SK-N-SH (cell line): ENCODE data around the gene LEKR1. TPM values are rescaled to one million over a fixed set of nuclear protein-coding genes. Genes with fewer than 3 reads are reported as not detected.

Experiments used
- CTCF ChIA-PET: fragments of 300-600, 350-600 bp; formaldehyde crosslinking; extraction: SDS; loops from one replicate; lab custom pipeline; 2021; lab: Yijun Ruan, JAX
- POLR2A ChIA-PET: fragments of 350-600 bp; sonication (Branson Sonifier 250); formaldehyde crosslinking; extraction: SDS; loops from one replicate; lab custom pipeline; 2020; ENCODE audit warnings: antibody characterized with exemption, inconsistent platforms; lab: Yijun Ruan, JAX
- DNase-seq: peaks from one replicate; pipeline ENCODE4 v3.0.0; 2012
- H2AFZ ChIP-seq: fragments of 200-600 bp; sonication (generic); 2 replicates; pipeline ENCODE4 v1.8.1; 2016; ENCODE audit warnings: antibody characterized with exemption, mild to moderate bottlenecking, low read depth
- H3F3A ChIP-seq: fragments of 200-600 bp; sonication (generic); replicated peaks from 2 replicates; pipeline ENCODE3; 2016; ENCODE audit warnings: antibody characterized with exemption, mild to moderate bottlenecking; ENCODE audit not compliant: insufficient read depth
- H3K27ac ChIP-seq, 2 experiments: fragments of 200-500 bp in 1 of 2; fragments of 200-600 bp in 1 of 2; sonication (Bioruptor generic) in 1 of 2; sonication (generic), shearing (Covaris generic) in 1 of 2; 2 replicates each; pipeline versions ENCODE4 v1.5.1 to v1.6.1; 2014 to 2016; ENCODE audit warnings: low read depth in 2 of 2, inconsistent platforms in 1 of 2, low read length in 1 of 2, mild to moderate bottlenecking in 1 of 2, mixed read lengths in 1 of 2
- H3K27me3 ChIP-seq: fragments of 200-600 bp; sonication (generic), shearing (Covaris generic); 2 replicates; pipeline ENCODE4 v1.6.1; 2016; ENCODE audit warnings: mixed run types; ENCODE audit not compliant: insufficient read depth
- H3K36me3 ChIP-seq, 2 experiments: fragments of 200-500 bp in 1 of 2; fragments of 200-600 bp in 1 of 2; sonication (Bioruptor generic) in 1 of 2; sonication (generic) in 1 of 2; replicated peaks in 1 of 2; 2 replicates each; pipeline versions ENCODE3 to v1.5.1; 2014 to 2016; ENCODE audit warnings: low read length in 1 of 2, mild to moderate bottlenecking in 1 of 2; ENCODE audit not compliant: insufficient read depth in 2 of 2, control insufficient read depth in 1 of 2
- H3K4me1 ChIP-seq, 2 experiments: fragments of 200-500 bp in 1 of 2; fragments of 200-600 bp in 1 of 2; sonication (Bioruptor generic) in 1 of 2; sonication (generic), shearing (Covaris generic) in 1 of 2; 2 replicates each; pipeline versions ENCODE4 v1.5.1 to v1.6.1; 2014 to 2016; ENCODE audit warnings: low read depth in 1 of 2, low read length in 1 of 2, mixed run types in 1 of 2; ENCODE audit not compliant: insufficient read depth in 2 of 2, control insufficient read depth in 1 of 2
- H3K4me2 ChIP-seq: fragments of 200-600 bp; sonication (generic), shearing (Covaris generic); 2 replicates; pipeline ENCODE4 v1.6.1; 2017; ENCODE audit warnings: mixed run types
- H3K4me3 ChIP-seq, 2 experiments: fragments of 200-500 bp in 1 of 2; fragments of 200-600 bp in 1 of 2; sonication (Bioruptor generic) in 1 of 2; sonication (generic), shearing (Covaris generic) in 1 of 2; 2 replicates each; pipeline versions ENCODE4 v1.5.1 to v1.8.1; 2014 to 2016; ENCODE audit warnings: low read depth in 2 of 2, inconsistent platforms in 1 of 2, low read length in 1 of 2, mild to moderate bottlenecking in 1 of 2, mixed read lengths in 1 of 2, moderate library complexity in 1 of 2
- H3K79me2 ChIP-seq: fragments of 200-600 bp; sonication (generic); 2 replicates; pipeline ENCODE4 v1.8.1; 2017; ENCODE audit warnings: mild to moderate bottlenecking; ENCODE audit not compliant: insufficient read depth
- H3K9ac ChIP-seq: fragments of 200-600 bp; sonication (generic); 2 replicates; pipeline ENCODE4 v1.6.1; 2017; ENCODE audit warnings: mixed run types
- H3K9me2 ChIP-seq: fragments of 200-600 bp; sonication (generic); 2 replicates; pipeline ENCODE4 v1.6.1; 2017; ENCODE audit warnings: mixed run types
- H3K9me3 ChIP-seq: fragments of 200-600 bp; sonication (generic); 2 replicates; pipeline ENCODE4 v1.6.1; 2017; ENCODE audit warnings: mixed run types, mild to moderate bottlenecking, moderate library complexity
- H4K20me1 ChIP-seq: fragments of 200-600 bp; sonication (generic); 2 replicates; pipeline ENCODE4 v1.6.1; 2017; ENCODE audit warnings: mild to moderate bottlenecking, mixed run types; ENCODE audit not compliant: insufficient read depth
- FOSL2 ChIP-seq: IDR thresholded peaks from 2 replicates; pipeline ENCODE4 v1.4.0; 2012; ENCODE audit warnings: low read depth, mild to moderate bottlenecking, moderate library complexity, borderline replicate concordance
- FOXM1 ChIP-seq: IDR thresholded peaks from 2 replicates; pipeline ENCODE4 v1.4.0; 2012; ENCODE audit warnings: low read depth, mild to moderate bottlenecking
- JUND ChIP-seq: IDR thresholded peaks from 2 replicates; pipeline ENCODE4 v1.4.0; 2012
- NRF1 ChIP-seq: IDR thresholded peaks from 2 replicates; pipeline ENCODE4 v1.6.1; 2012; ENCODE audit warnings: low read depth, mild to moderate bottlenecking, low read length
- REST ChIP-seq: IDR thresholded peaks from 2 replicates; pipeline ENCODE4 v1.6.1; 2012; ENCODE audit warnings: mild to moderate bottlenecking, low read depth, low read length, moderate library complexity
- RXRA ChIP-seq: IDR thresholded peaks from 2 replicates; pipeline ENCODE4 v1.4.0; 2012; ENCODE audit warnings: low read depth, mild to moderate bottlenecking, borderline replicate concordance
- USF2 ChIP-seq: fragments of 150-350 bp; IDR thresholded peaks from 2 replicates; pipeline ENCODE4 v1.6.1; 2017; ENCODE audit warnings: antibody characterized with exemption, low read length, low read depth, borderline replicate concordance
- YY1 ChIP-seq: IDR thresholded peaks from 2 replicates; pipeline ENCODE4 v1.4.0; 2012; ENCODE audit warnings: low read depth, mild to moderate bottlenecking
- ZBTB33 ChIP-seq: IDR thresholded peaks from 2 replicates; pipeline ENCODE4 v1.4.0; 2012; ENCODE audit warnings: low read depth, borderline replicate concordance
- polyA plus RNA-seq, 3 experiments: library from polyadenylated mRNA; depleted of rRNA; stranded (reverse); fragments of >200 nt; gene quantifications; 2 replicates each; pipeline ENCODE4 v1.2.3, GENCODE V29; 2012

The LEKR1 gene
- polyA plus RNA-seq, 1 of the 3 experiments (the other 2 are of a cell fraction), result 0.30 TPM

- TF ChIP-seq REST, result no peak
- no peak for TF ChIP-seq YY1
- no peak for TF ChIP-seq JUND
- TF ChIP-seq RXRA, result no peak
- no peak for TF ChIP-seq FOXM1
Observed at GRCh38 chr3:156803952-156804741, 22.0 kb upstream of the LEKR1 start (continued).

GRCh38 chr3:156806698-156807097 lies 19.5 kb upstream of the LEKR1 start:
- Histone ChIP-seq H3K4me2 (no peak overlapping the region), H3K79me2 (no peaks in the 10 kb centered on the region), H3K36me3 (no peaks in the 10 kb centered on the region), H3K9ac (no peak overlapping the region), H4K20me1 (no peaks in the 10 kb centered on the region), H3K27me3 (no peaks in the 10 kb centered on the region), H3K9me3 (no peaks in the 10 kb centered on the region), H2AFZ (no peak overlapping the region), H3K9me2 (no peaks in the 10 kb centered on the region), H3K4me1 (peaks cover 0 to 4% of the 10 kb centered on the region in 2 experiments; a peak in 2 of 4 replicates)
- ChIA-PET CTCF (no interaction called here), POLR2A (no interaction called here)
- no peak for TF ChIP-seq YY1
- TF ChIP-seq ZBTB33, result no peak
- TF ChIP-seq FOSL2, result no peak
- no peak for TF ChIP-seq NRF1
- TF ChIP-seq USF2, result no peak
- TF ChIP-seq, all 33 proteins: peak for 0
- DNase-seq, result no peak
- Histone ChIP-seq H3F3A (no peaks in the 10 kb centered on the region), H3K27ac (no peak overlapping the region), H3K4me3 (no peak overlapping the region)
